ENCODE results near the gene ZBED1. TPM values are rescaled to one million over a fixed set of nuclear protein-coding genes. Genes with fewer than 3 reads are reported as not detected.

Gene ZBED1
- total RNA-seq, 3 donors from 2014 or later, result 37.6 to 38.7 (median 37.6) TPM

DNA sequence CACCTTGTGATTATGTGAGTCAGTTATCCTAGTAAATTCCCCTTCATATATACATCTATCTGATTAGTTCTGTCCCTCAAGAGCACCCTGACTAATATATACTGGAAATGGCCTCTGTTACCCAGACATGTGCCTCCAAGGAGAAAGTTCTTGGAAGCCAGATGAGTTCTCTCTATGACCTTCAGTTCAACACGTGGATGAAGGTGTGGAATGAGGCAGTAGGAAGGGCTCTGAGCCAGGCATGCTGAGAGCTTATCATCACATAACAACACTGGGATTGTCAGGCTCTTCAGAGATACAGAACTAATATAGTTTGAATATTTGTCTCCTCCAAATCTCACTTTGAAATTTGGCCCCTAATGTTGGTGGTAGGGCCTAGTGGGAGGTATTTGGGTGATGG, 44.4 kb upstream of the ZBED1 start:
- TF ChIP-seq POLR2AphosphoS5 (IDR thresholded peaks at IDR 0.05) (no peak), POLR2A (IDR thresholded peaks at IDR 0.05) (no peak)
- TF ChIP-seq, protein P1, sequence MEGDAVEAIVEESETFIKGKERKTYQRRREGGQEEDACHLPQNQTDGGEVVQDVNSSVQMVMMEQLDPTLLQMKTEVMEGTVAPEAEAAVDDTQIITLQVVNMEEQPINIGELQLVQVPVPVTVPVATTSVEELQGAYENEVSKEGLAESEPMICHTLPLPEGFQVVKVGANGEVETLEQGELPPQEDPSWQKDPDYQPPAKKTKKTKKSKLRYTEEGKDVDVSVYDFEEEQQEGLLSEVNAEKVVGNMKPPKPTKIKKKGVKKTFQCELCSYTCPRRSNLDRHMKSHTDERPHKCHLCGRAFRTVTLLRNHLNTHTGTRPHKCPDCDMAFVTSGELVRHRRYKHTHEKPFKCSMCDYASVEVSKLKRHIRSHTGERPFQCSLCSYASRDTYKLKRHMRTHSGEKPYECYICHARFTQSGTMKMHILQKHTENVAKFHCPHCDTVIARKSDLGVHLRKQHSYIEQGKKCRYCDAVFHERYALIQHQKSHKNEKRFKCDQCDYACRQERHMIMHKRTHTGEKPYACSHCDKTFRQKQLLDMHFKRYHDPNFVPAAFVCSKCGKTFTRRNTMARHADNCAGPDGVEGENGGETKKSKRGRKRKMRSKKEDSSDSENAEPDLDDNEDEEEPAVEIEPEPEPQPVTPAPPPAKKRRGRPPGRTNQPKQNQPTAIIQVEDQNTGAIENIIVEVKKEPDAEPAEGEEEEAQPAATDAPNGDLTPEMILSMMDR (IDR thresholded peaks at IDR 0.05), result no peak
- no peaks in the 10 kb centered on the region for H3K4me1 ChIP-seq
- DNase-seq (ENCODE audit: low spot score in 2 of 2), result no peak
- no peaks in the 10 kb centered on the region for H3K36me3 ChIP-seq
- H3K4me3 ChIP-seq, result no peak overlapping the region
- no peak overlapping the region for H3K27ac ChIP-seq
- no peaks in the 10 kb centered on the region for H3K9me3 ChIP-seq
- peaks cover 0 to 8% of the 10 kb centered on the region in 2 donors for H3K27me3 ChIP-seq
- intact Hi-C loops (cut with DNase I; ENCODE audit: low total_unique reads), result no loop called here

DNA sequence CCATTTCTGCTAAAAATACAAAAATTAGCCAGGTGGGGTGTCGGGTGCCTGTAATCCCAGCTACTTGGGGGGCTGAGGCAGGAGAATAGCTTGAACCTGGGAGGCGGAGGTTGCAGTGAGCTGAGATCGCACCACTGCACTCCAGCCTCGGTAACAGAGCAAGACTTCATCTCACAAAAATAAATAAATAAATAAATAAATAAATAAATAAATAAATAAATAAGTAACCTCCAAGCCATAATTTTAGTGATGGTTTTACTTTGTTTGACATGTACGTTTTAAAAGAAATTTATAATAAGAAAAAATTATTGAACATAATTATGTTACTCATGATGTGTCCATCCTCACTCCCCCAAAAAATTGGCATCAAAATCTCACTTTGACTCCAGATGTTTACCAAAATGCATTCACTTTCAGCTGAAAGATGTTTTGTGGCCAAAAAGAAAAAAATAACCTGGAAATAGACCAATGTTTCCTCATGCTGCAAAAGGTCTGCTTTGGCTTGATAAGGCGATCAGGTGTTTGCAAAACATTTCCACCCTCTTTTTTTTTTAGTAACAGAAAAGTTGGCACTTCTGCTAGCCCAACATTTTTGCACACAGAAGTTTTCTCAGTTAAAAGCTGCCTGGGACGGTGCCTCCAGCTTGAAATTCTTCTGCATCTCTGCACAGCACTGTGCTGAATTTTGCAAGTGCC, 42.2 kb upstream of the ZBED1 start:
- TF ChIP-seq POLR2AphosphoS5 (IDR thresholded peaks at IDR 0.05) (no peak), POLR2A (IDR thresholded peaks at IDR 0.05) (no peak)
- TF ChIP-seq, protein P1 (IDR thresholded peaks at IDR 0.05), result no peak
- intact Hi-C loops (cut with DNase I; ENCODE audit: low total_unique reads), result no loop called here
- Histone ChIP-seq H3K27ac (no peak overlapping the region), H3K4me3 (no peak overlapping the region), H3K36me3 (no peaks in the 10 kb centered on the region), H3K4me1 (no peaks in the 10 kb centered on the region), H3K9me3 (no peaks in the 10 kb centered on the region), H3K27me3 (no peaks in the 10 kb centered on the region)
- DNase-seq (ENCODE audit: low spot score in 2 of 2), result no peak

DNA sequence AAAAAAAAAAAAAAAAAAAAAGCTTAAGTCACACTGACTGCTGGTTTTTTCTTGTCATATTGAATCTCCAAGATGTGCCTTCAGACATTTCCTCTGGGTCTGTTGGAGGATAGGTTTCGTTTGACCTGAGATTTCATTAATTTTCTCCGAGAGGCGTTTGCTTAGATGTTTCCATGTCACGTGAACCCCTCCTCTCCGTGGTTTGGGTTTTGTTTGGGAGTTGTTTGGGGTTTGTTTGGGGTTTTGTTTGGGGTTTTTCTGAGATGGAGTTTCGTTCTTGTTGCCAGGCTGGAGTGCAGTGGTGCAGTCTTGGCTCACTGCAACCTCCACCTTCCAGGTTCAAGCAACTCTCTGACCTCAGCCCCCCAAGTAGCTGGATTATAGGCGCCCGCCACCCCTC, 40.8 kb upstream of the ZBED1 start:
- intact Hi-C loops (cut with DNase I; ENCODE audit: low total_unique reads), result no loop called here
- no peak for DNase-seq (ENCODE audit: low spot score in 2 of 2)
- TF ChIP-seq POLR2AphosphoS5 (IDR thresholded peaks at IDR 0.05) (no peak), POLR2A (IDR thresholded peaks at IDR 0.05) (no peak)
- no peaks in the 10 kb centered on the region for H3K36me3 ChIP-seq
- no peaks in the 10 kb centered on the region for H3K4me1 ChIP-seq
- H3K4me3 ChIP-seq, result no peak overlapping the region
- H3K27me3 ChIP-seq, result no peaks in the 10 kb centered on the region
- H3K9me3 ChIP-seq, result no peaks in the 10 kb centered on the region
- H3K27ac ChIP-seq, result no peak overlapping the region

DNA sequence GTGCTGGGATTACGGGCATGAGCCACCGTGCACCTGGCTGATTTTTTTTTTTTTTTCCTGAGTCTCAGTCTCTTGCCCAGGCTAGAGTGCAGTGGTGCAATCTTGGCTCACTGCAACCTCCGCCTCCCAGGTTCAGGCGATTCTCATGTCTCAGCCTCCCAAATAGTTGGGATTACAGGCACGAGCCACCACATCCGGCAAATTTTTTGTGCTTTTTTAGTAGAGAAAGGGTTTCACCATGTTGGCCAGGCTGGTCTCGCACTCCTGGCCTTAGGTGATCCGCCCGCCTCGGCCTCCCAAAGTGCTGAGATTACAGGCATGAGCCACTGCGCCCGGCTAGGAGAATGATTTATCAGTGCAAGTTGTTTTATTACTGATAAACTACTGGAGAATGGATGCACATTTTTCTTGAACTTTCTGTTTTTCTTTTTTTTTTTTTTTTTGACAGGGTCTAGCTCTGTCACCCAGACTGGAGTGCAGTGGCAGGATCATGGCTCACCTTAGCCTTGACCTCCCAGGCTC, 39.7 kb upstream of the ZBED1 start:
- H3K9me3 ChIP-seq, result no peaks in the 10 kb centered on the region
- no peaks in the 10 kb centered on the region for H3K36me3 ChIP-seq
- intact Hi-C loops (cut with DNase I; ENCODE audit: low total_unique reads), result no loop called here
- no peaks in the 10 kb centered on the region for H3K4me1 ChIP-seq
- no peak for TF ChIP-seq POLR2AphosphoS5 (IDR thresholded peaks at IDR 0.05)
- TF ChIP-seq, protein P1 (IDR thresholded peaks at IDR 0.05), result no peak
- TF ChIP-seq POLR2A (IDR thresholded peaks at IDR 0.05), result no peak
- no peak overlapping the region for H3K4me3 ChIP-seq
- no peak overlapping the region for H3K27ac ChIP-seq
- no peaks in the 10 kb centered on the region for H3K27me3 ChIP-seq
- no peak for DNase-seq (ENCODE audit: low spot score in 2 of 2)

DNA sequence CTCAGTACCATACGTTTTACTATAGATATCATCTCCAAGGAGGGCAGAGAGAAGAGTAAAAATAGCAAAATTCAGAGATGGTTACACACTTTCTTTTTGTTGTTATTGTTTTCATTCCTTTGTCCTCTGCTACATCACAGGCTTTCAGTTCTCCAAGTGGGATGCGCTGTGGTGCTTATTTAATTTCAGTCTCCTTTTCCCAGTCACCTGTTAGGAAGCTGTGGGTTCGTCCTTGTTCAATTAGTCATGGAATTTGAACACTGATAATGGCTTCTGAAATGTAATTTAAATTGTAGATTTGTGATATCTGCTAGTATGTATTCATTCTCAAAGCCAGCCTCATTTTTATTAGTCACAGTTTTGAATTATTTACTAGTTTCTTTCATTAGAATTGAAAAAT, 38.8 kb upstream of the ZBED1 start:
- no peaks in the 10 kb centered on the region for H3K9me3 ChIP-seq
- no peaks in the 10 kb centered on the region for H3K4me1 ChIP-seq
- no peaks in the 10 kb centered on the region for H3K27me3 ChIP-seq
- TF ChIP-seq, protein P1 (IDR thresholded peaks at IDR 0.05), result no peak
- TF ChIP-seq POLR2A (IDR thresholded peaks at IDR 0.05) (no peak), POLR2AphosphoS5 (IDR thresholded peaks at IDR 0.05) (no peak)
- H3K36me3 ChIP-seq, result no peaks in the 10 kb centered on the region
- intact Hi-C loops (cut with DNase I; ENCODE audit: low total_unique reads), result no loop called here
- no peak for DNase-seq (ENCODE audit: low spot score in 2 of 2)
- no peak overlapping the region for H3K27ac ChIP-seq
- H3K4me3 ChIP-seq, result no peak overlapping the region
